Thyroid gland (tissue), 4 donors: ENCODE results near the gene TPCN2. TPM values are rescaled to one million over a fixed set of nuclear protein-coding genes. Genes with fewer than 3 reads are reported as not detected.

Experiments
- DNase-seq, 2 donors: peaks; one replicate each; pipeline ENCODE4 v3.0.0-alpha.2; 2019
- H3K27ac ChIP-seq, 3 donors: fragments of 200-600 bp; sonication (generic); 1 replicate in 2 of 3; 2 replicates in 1 of 3; pipeline ENCODE4 v1.5.1; 2016 to 2019; ENCODE audit warnings: mild to moderate bottlenecking in 1 of 3, moderate library complexity in 1 of 3
- H3K27me3 ChIP-seq: fragments of 200-600 bp; sonication (generic); one replicate; pipeline ENCODE4 v1.5.1; 2019
- H3K36me3 ChIP-seq, 2 donors: fragments of 200-600 bp; sonication (generic); one replicate each; pipeline ENCODE4 v1.5.1; 2016 to 2019
- H3K4me1 ChIP-seq, 2 donors: fragments of 200-600 bp; sonication (generic); one replicate each; pipeline ENCODE4 v1.5.1; 2017 to 2019
- H3K4me3 ChIP-seq, 3 donors: fragments of 200-600 bp; sonication (generic); replicated peaks in 1 of 3; 1 replicate in 2 of 3; 2 replicates in 1 of 3; pipeline ENCODE4 v1.5.1; 2016; ENCODE audit warnings: mild to moderate bottlenecking in 1 of 3
- H3K9me3 ChIP-seq: fragments of 200-600 bp; sonication (generic); one replicate; pipeline ENCODE4 v1.5.1; 2017
- POLR2A ChIP-seq, 2 donors: fragments of 450-650 bp; IDR thresholded peaks; one replicate each; pipeline ENCODE4 v1.6.1; 2017; ENCODE audit warnings: antibody characterized with exemption in 2 of 2, mild to moderate bottlenecking in 2 of 2, moderate library complexity in 1 of 2
- WGBS, 2 donors: methylation state at CpG; one replicate each; pipeline ENCODE4 v1.1.5; 2017; 5-methylcytosine and 5-hydroxymethylcytosine counted together
- intact Hi-C: fragments of 100-400 bp; cut with DNase I; formaldehyde crosslinking; loops from one replicate; pipeline ENCODE4 v1.15.1; 2023
- total RNA-seq, 4 donors: library from RNA; depleted of rRNA; stranded (reverse); fragments of >200 nt; gene quantifications; one replicate each; pipeline ENCODE4 v1.2.3, GENCODE V29; 2016
- TF ChIP-seq, protein P1 (sequence below), 6 experiments: fragments of 200-600 bp in 3 of 6; fragments of 450-650 bp in 3 of 6; sonication (generic) in 3 of 6; IDR thresholded peaks; one replicate each; pipeline ENCODE4 v1.5.1; 2016 to 2019; ENCODE audit warnings: antibody characterized with exemption in 6 of 6, mild to moderate bottlenecking in 2 of 6, inconsistent platforms in 1 of 6, moderate library complexity in 1 of 6

The TPCN2 gene
- total RNA-seq, 4 donors from 2014 or later = 10.5 to 30.4 (median 13.7) TPM

DNA sequence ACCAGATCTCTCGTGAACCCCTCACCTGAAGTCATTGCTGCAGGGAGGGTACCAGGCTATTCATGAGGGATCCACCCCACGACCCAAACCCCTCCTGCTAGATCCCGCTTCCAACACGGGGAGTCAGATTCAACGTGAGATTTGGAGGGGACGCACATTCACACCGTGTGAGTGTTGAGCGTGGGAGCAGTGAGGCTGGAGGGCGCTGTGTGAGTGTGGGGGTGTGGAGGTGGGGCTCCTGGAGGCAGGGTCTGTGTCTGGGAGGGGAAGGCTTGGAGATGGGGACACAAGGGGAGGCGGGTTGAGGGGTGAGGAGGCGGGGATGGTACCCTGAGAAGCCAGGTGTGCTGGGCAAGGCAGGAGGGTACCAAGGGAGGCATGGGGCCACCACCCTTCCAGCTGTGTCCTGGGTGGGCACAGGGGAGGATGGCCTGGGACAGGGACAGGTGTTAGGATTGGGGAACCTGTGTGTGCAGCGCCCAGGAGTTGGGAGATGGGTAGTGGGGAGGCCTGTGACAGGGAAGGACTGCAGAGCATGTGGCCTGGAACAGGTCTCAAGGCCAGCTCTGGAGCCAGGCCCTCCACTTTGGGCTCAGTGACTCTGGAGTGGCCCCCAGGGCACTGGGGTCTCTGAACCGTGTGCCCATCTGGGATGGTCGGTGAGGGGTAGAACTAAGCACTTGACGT lies 13.6 kb downstream of the TPCN2 start:
- peaks cover 5 to 15% of the 10 kb centered on the region in 2 donors for H3K36me3 ChIP-seq
- no peak for TF ChIP-seq POLR2A (IDR thresholded peaks at IDR 0.05)
- TF ChIP-seq, protein P1, sequence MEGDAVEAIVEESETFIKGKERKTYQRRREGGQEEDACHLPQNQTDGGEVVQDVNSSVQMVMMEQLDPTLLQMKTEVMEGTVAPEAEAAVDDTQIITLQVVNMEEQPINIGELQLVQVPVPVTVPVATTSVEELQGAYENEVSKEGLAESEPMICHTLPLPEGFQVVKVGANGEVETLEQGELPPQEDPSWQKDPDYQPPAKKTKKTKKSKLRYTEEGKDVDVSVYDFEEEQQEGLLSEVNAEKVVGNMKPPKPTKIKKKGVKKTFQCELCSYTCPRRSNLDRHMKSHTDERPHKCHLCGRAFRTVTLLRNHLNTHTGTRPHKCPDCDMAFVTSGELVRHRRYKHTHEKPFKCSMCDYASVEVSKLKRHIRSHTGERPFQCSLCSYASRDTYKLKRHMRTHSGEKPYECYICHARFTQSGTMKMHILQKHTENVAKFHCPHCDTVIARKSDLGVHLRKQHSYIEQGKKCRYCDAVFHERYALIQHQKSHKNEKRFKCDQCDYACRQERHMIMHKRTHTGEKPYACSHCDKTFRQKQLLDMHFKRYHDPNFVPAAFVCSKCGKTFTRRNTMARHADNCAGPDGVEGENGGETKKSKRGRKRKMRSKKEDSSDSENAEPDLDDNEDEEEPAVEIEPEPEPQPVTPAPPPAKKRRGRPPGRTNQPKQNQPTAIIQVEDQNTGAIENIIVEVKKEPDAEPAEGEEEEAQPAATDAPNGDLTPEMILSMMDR (IDR thresholded peaks at IDR 0.05) = no peak

DNA sequence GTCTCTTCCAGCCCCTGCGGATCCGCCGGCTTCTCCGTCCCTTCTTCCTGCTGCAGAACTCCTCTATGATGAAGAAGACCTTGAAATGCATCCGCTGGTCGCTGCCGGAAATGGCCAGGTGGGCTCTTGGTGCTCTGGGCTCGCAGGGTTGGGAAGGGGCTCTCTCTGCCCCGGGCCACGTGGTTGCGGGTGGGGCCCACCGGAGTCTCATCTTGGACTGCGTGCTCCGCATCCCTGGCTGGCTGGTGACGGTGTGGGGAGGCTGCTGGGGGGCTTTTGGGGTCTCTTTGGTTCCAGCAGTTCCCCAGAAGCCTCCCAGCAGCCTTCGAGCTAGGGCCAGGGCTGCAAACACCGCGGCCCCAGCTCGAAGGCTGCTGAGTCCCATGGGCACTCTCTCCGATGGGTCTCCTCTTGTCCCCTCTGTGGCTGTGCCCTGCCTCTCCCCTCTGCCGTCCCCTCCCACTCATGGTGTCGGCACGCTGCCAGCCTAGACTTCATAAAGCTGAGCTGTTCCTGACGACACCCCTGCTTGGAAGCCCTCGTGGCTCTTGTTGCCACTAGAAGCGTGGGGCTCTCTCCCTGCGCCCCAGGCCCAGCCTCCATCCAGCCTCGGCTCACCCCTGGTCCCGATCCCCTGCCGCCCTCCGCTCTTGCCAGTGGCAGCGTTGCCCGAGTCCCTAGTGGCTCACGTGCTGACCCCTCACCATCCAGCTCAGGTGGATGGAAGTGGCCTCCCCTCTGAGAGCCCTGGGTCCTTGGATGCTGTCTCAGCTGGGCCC lies 14.3 kb downstream of the TPCN2 start:
- WGBS, 2 donors = 94% methylated on average over 25 to 34 of the region's 34 CpGs
- intact Hi-C loops = no loop called here
- no peak for DNase-seq
- no peaks in the 10 kb centered on the region for H3K4me1 ChIP-seq
- peaks cover 8 to 15% of the 10 kb centered on the region in 2 donors for H3K36me3 ChIP-seq
- no peaks in the 10 kb centered on the region for H3K27me3 ChIP-seq
- H3K9me3 ChIP-seq = no peaks in the 10 kb centered on the region
- no peak overlapping the region for H3K27ac ChIP-seq
- no peak overlapping the region for H3K4me3 ChIP-seq
- TF ChIP-seq, protein P1 (IDR thresholded peaks at IDR 0.05) = no peak

More for the DNA sequence above, 13.6 kb downstream of the TPCN2 start:
- intact Hi-C loops = no loop called here
- 93 to 94% methylated on average over 15 of the region's 15 CpGs for WGBS, 2 donors
- Histone ChIP-seq H3K27ac (no peak overlapping the region), H3K27me3 (no peaks in the 10 kb centered on the region), H3K4me1 (no peaks in the 10 kb centered on the region), H3K9me3 (no peaks in the 10 kb centered on the region), H3K4me3 (no peak overlapping the region)
- no peak for DNase-seq

DNA sequence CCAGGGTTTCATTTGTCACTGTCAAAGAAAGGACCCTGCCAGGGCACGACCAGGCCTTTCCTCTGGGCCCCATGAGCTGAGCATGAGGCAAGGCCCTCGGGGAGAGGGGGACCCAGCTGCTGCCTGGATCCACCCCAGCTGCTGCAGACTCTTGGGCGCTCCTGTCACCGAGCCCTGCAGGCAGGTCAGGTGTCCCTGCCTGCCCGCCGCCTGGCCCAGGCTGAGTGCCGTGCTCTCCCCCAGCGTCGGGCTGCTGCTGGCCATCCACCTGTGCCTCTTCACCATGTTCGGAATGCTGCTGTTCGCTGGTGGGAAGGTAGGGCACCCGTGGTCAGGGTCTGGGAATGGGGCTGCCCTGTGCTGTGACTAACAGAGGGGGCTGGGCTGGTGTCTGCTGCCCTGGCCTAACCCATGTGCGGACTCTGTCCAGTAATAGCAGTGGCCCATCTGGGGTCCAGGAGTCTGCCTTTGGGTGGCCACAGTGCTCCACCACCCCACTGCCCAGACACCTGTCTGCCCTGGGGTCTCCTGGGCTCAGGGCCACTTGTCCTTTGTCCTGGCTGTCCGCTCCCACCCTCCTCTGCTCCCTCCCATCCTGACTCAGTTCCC lies 15.0 kb downstream of the TPCN2 start:
- peaks cover 8 to 15% of the 10 kb centered on the region in 2 donors for H3K36me3 ChIP-seq
- 90 to 91% methylated on average over 10 of the region's 14 CpGs for WGBS, 2 donors
- intact Hi-C loops = no loop called here

DNA sequence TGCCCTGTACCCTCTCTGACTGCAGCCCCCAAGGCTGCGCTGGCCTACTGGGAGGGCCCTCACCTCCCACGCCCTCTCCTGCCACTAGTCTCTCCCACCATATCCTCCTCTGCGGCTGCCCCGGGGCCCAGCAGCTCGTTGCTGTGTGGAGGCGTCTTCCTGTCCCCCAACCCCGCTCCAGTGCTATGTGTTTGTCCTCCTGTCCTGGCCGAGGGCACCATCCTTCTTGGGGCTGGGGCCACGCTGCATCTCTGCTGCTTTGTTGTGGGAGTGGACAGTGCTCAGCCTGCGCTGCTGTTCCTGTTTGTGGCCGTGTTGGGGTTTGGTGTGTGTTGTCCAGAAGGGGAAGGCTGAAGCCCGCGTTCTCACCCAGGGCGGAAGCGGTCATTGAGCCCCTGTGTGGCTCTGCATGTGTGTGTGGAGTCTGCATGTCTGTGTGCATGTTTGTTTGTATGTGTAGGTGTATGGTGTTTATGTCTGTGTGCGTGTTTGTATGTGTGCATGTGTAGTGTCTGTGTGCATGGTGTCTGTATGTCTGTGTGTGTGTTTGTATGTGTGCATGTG lies 15.7 kb downstream of the TPCN2 start:
- Histone ChIP-seq H3K27me3 (no peaks in the 10 kb centered on the region), H3K4me3 (no peak overlapping the region), H3K4me1 (no peaks in the 10 kb centered on the region), H3K27ac (no peak overlapping the region), H3K9me3 (no peaks in the 10 kb centered on the region), H3K36me3 (peaks cover 8 to 15% of the 10 kb centered on the region in 2 donors)
- no peak for TF ChIP-seq POLR2A (IDR thresholded peaks at IDR 0.05)
- TF ChIP-seq, protein P1 (IDR thresholded peaks at IDR 0.05) = no peak
- DNase-seq = no peak
- WGBS, 2 donors = 85 to 87% methylated on average over 14 to 15 of the region's 16 CpGs
- intact Hi-C loops = no loop called here

More for the DNA sequence above, 15.0 kb downstream of the TPCN2 start:
- TF ChIP-seq, protein P1 (IDR thresholded peaks at IDR 0.05) = no peak
- TF ChIP-seq POLR2A (IDR thresholded peaks at IDR 0.05) = no peak
- no peak overlapping the region for H3K27ac ChIP-seq
- no peaks in the 10 kb centered on the region for H3K4me1 ChIP-seq
- no peak overlapping the region for H3K4me3 ChIP-seq
- no peaks in the 10 kb centered on the region for H3K9me3 ChIP-seq
- DNase-seq = no peak
- H3K27me3 ChIP-seq = no peaks in the 10 kb centered on the region
